ENCODE measurements around the gene B4GAT1.
"Not testable (repeated sequence)": the region's sequence is repeated elsewhere in the genome, so short reads cannot be mapped to it uniquely, and the experiment has no call there.

B4GAT1 gene

DNA sequence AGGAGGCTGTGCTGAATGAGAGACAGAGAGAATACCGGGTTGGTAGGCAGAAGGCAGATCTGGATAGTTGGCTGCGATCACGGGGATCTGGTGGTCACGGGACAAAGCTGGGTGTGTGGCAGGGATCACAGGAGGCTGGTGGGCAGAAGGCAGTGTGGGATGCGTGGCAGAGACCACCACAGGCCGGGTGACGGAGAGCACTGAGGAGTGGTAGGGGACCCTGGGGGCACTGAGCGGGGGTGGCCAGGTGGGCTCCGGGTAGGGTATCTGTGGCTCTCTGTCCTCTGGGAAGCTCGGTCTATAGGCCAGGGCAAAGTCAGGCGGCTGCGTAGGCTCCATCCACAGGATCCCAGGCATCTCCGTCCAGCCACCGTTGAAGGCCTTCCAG is 31.9 kb downstream of the B4GAT1 start:
- H3K4me3 ChIP-seq (ENCODE audit: low read depth in 1 of 5, low read length in 5 of 5): peak overlapping the region; percentile 61 to 81 (median 71)
- H3K27me3 ChIP-seq (ENCODE audit: control insufficient read depth in 5 of 5, insufficient read depth in 4 of 5, low read length in 5 of 5): no peaks in the 10 kb centered on the region
- peak overlapping the region; percentile 80 for H3K27ac ChIP-seq (ENCODE audit: low read depth, low read length)
- no peaks in the 10 kb centered on the region for H3K36me3 ChIP-seq (ENCODE audit: control insufficient read depth in 5 of 5, insufficient read depth in 5 of 5, low read length in 5 of 5)
- no peaks in the 10 kb centered on the region for H3K9me3 ChIP-seq (ENCODE audit: control insufficient read depth in 5 of 5, low read length in 5 of 5)
- H3K4me1 ChIP-seq (ENCODE audit: control insufficient read depth in 5 of 5, insufficient read depth in 5 of 5, low read length in 5 of 5): peaks cover 16 to 75% (median 70%) of the 10 kb centered on the region in 5 donors
- peak overlapping the region; percentile 4 to 81 (median 72) for H3K9ac ChIP-seq (ENCODE audit: low read length in 5 of 5)

GRCh38 chr11:66314561-66315497 is 32.6 kb downstream of the B4GAT1 start:
- Histone ChIP-seq H3K36me3 (ENCODE audit: control insufficient read depth in 5 of 5, insufficient read depth in 5 of 5, low read length in 5 of 5) (no peaks in the 10 kb centered on the region), H3K27ac (ENCODE audit: low read depth, low read length) (peak overlapping the region; percentile 80), H3K9ac (ENCODE audit: low read length in 5 of 5) (peak overlapping the region; percentile 56 to 81 (median 72)), H3K4me3 (ENCODE audit: low read depth in 1 of 5, low read length in 5 of 5) (peak overlapping the region; percentile 61 to 81 (median 71)), H3K4me1 (ENCODE audit: control insufficient read depth in 5 of 5, insufficient read depth in 5 of 5, low read length in 5 of 5) (peaks cover 16 to 75% (median 70%) of the 10 kb centered on the region in 5 donors), H3K9me3 (ENCODE audit: control insufficient read depth in 5 of 5, low read length in 5 of 5) (no peaks in the 10 kb centered on the region), H3K27me3 (ENCODE audit: control insufficient read depth in 5 of 5, insufficient read depth in 4 of 5, low read length in 5 of 5) (no peaks in the 10 kb centered on the region)

DNA sequence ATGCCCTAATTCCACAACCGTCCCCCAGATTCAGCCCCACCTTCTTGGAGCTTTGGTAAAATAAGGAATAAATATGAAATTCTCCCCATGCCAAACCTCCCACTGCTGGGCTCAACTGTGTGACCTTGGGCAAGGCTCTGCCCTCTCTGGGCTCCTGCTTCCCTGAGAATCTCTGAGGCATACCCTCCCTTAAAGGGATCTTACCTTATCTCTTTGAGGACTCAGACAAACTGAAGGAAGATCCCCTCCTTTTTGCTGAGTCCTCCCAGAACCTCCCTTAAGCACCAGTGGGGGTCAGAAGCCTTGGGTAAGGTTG is 33.3 kb downstream of the B4GAT1 start:
- Histone ChIP-seq H3K4me1 (ENCODE audit: control insufficient read depth in 5 of 5, insufficient read depth in 5 of 5, low read length in 5 of 5) (peaks cover 15 to 72% (median 68%) of the 10 kb centered on the region in 5 donors), H3K4me3 (ENCODE audit: low read depth in 1 of 5, low read length in 5 of 5) (peak overlapping the region; percentile 61 to 81 (median 70)), H3K9ac (ENCODE audit: low read length in 5 of 5) (peak overlapping the region; percentile 56 to 81 (median 72)), H3K27ac (ENCODE audit: low read depth, low read length) (peak overlapping the region; percentile 80), H3K27me3 (ENCODE audit: control insufficient read depth in 5 of 5, insufficient read depth in 4 of 5, low read length in 5 of 5) (no peaks in the 10 kb centered on the region), H3K9me3 (ENCODE audit: control insufficient read depth in 5 of 5, low read length in 5 of 5) (no peaks in the 10 kb centered on the region), H3K36me3 (ENCODE audit: control insufficient read depth in 5 of 5, insufficient read depth in 5 of 5, low read length in 5 of 5) (no peaks in the 10 kb centered on the region)

- Histone ChIP-seq H3K4me3 (ENCODE audit: low read depth in 1 of 5, low read length in 5 of 5) (peak overlapping the region; percentile 61 to 81 (median 70)), H3K27me3 (ENCODE audit: control insufficient read depth in 5 of 5, insufficient read depth in 4 of 5, low read length in 5 of 5) (no peaks in the 10 kb centered on the region), H3K9me3 (ENCODE audit: control insufficient read depth in 5 of 5, low read length in 5 of 5) (no peaks in the 10 kb centered on the region), H3K36me3 (ENCODE audit: control insufficient read depth in 5 of 5, insufficient read depth in 5 of 5, low read length in 5 of 5) (no peaks in the 10 kb centered on the region), H3K27ac (ENCODE audit: low read depth, low read length) (peak overlapping the region; percentile 80), H3K4me1 (ENCODE audit: control insufficient read depth in 5 of 5, insufficient read depth in 5 of 5, low read length in 5 of 5) (peaks cover 12 to 66% (median 62%) of the 10 kb centered on the region in 5 donors), H3K9ac (ENCODE audit: low read length in 5 of 5) (peak overlapping the region; percentile 35 to 81 (median 72))
These were observed 33.9 kb downstream of the B4GAT1 start for GRCh38 chr11:66313321-66314185.

GRCh38 chr11:66312549-66313320 is 34.7 kb downstream of the B4GAT1 start:
- Histone ChIP-seq H3K9me3 (ENCODE audit: control insufficient read depth in 5 of 5, low read length in 5 of 5) (no peaks in the 10 kb centered on the region), H3K4me1 (ENCODE audit: control insufficient read depth in 5 of 5, insufficient read depth in 5 of 5, low read length in 5 of 5) (peaks cover 5 to 58% (median 54%) of the 10 kb centered on the region in 5 donors), H3K9ac (ENCODE audit: low read length in 5 of 5) (peak overlapping the region in 4 of 5 donors; percentile 58 to 80 (median 69)), H3K36me3 (ENCODE audit: control insufficient read depth in 5 of 5, insufficient read depth in 5 of 5, low read length in 5 of 5) (no peaks in the 10 kb centered on the region), H3K27me3 (ENCODE audit: control insufficient read depth in 5 of 5, insufficient read depth in 4 of 5, low read length in 5 of 5) (no peaks in the 10 kb centered on the region), H3K4me3 (ENCODE audit: low read depth in 1 of 5, low read length in 5 of 5) (peak overlapping the region; percentile 72 to 86 (median 78)), H3K27ac (ENCODE audit: low read depth, low read length) (peak overlapping the region; percentile 80)

- Histone ChIP-seq H3K27ac (ENCODE audit: low read depth, low read length) (peak overlapping the region; percentile 72), H3K9me3 (ENCODE audit: control insufficient read depth in 5 of 5, low read length in 5 of 5) (no peaks in the 10 kb centered on the region), H3K27me3 (ENCODE audit: control insufficient read depth in 5 of 5, insufficient read depth in 4 of 5, low read length in 5 of 5) (no peaks in the 10 kb centered on the region), H3K4me3 (ENCODE audit: low read depth in 1 of 5, low read length in 5 of 5) (peak overlapping the region; percentile 72 to 86 (median 75)), H3K4me1 (ENCODE audit: control insufficient read depth in 5 of 5, insufficient read depth in 5 of 5, low read length in 5 of 5) (peaks cover 3 to 51% (median 47%) of the 10 kb centered on the region in 5 donors), H3K9ac (ENCODE audit: low read length in 5 of 5) (peak overlapping the region in 4 of 5 donors; percentile 58 to 79 (median 62)), H3K36me3 (ENCODE audit: control insufficient read depth in 5 of 5, insufficient read depth in 5 of 5, low read length in 5 of 5) (no peaks in the 10 kb centered on the region)
These were observed 35.4 kb downstream of the B4GAT1 start for GRCh38 chr11:66311965-66312548.

GRCh38 chr11:66311470-66311964 is 35.9 kb downstream of the B4GAT1 start:
- no peaks in the 10 kb centered on the region for H3K36me3 ChIP-seq (ENCODE audit: control insufficient read depth in 5 of 5, insufficient read depth in 5 of 5, low read length in 5 of 5)
- H3K27me3 ChIP-seq (ENCODE audit: control insufficient read depth in 5 of 5, insufficient read depth in 4 of 5, low read length in 5 of 5): no peaks in the 10 kb centered on the region
- H3K4me1 ChIP-seq (ENCODE audit: control insufficient read depth in 5 of 5, insufficient read depth in 5 of 5, low read length in 5 of 5): peaks cover 3 to 48% (median 43%) of the 10 kb centered on the region in 5 donors
- no peaks in the 10 kb centered on the region for H3K9me3 ChIP-seq (ENCODE audit: control insufficient read depth in 5 of 5, low read length in 5 of 5)
- peak overlapping the region in 3 of 5 donors; percentile 74 to 75 (median 75) for H3K4me3 ChIP-seq (ENCODE audit: low read depth in 1 of 5, low read length in 5 of 5)
- H3K27ac ChIP-seq (ENCODE audit: low read depth, low read length): peak overlapping the region; percentile 72
- H3K9ac ChIP-seq (ENCODE audit: low read length in 5 of 5): peak overlapping the region in 4 of 5 donors; percentile 57 to 64 (median 58)

- not testable (repeated sequence) for H3K4me3 ChIP-seq (ENCODE audit: low read depth in 1 of 5, low read length in 5 of 5); H3K36me3 ChIP-seq (ENCODE audit: control insufficient read depth in 5 of 5, insufficient read depth in 5 of 5, low read length in 5 of 5); H3K27ac ChIP-seq (ENCODE audit: low read depth, low read length); H3K27me3 ChIP-seq (ENCODE audit: control insufficient read depth in 5 of 5, insufficient read depth in 4 of 5, low read length in 5 of 5); H3K9me3 ChIP-seq (ENCODE audit: control insufficient read depth in 5 of 5, low read length in 5 of 5)
- peaks cover 3 to 42% (median 37%) of the 10 kb centered on the region in 5 donors for H3K4me1 ChIP-seq (ENCODE audit: control insufficient read depth in 5 of 5, insufficient read depth in 5 of 5, low read length in 5 of 5)
- H3K9ac ChIP-seq (ENCODE audit: low read length in 5 of 5): peak overlapping the region in 1 of 5 donors; percentile 14
These were observed 36.5 kb downstream of the B4GAT1 start for GRCh38 chr11:66310803-66311440.

DNA sequence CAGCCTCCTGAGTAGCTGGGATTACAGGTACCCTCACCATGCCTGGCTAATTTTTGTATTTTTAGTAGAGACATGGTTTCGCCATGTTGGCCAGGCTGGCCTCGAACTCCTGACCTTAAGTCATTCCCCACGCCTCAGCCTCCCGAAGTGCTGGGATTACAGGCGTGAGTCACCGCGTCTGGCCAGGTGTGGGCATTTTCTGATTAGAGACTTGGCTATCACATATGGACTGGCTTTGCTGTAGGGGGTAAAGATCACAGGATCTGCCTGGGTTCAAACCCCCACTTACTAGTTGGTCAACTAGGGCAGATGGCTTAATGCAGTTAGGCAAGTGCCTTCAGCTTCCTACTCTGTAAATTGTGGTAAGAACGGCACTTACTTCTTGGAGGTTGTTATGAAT is 37.1 kb downstream of the B4GAT1 start:
- Histone ChIP-seq H3K9ac (ENCODE audit: low read length in 5 of 5) (no peak overlapping the region), H3K4me1 (ENCODE audit: control insufficient read depth in 5 of 5, insufficient read depth in 5 of 5, low read length in 5 of 5) (peaks cover 3 to 36% (median 31%) of the 10 kb centered on the region in 5 donors), H3K9me3 (ENCODE audit: control insufficient read depth in 5 of 5, low read length in 5 of 5) (no peaks in the 10 kb centered on the region), H3K27me3 (ENCODE audit: control insufficient read depth in 5 of 5, insufficient read depth in 4 of 5, low read length in 5 of 5) (no peaks in the 10 kb centered on the region), H3K36me3 (ENCODE audit: control insufficient read depth in 5 of 5, insufficient read depth in 5 of 5, low read length in 5 of 5) (no peaks in the 10 kb centered on the region), H3K4me3 (ENCODE audit: low read depth in 1 of 5, low read length in 5 of 5) (no peak overlapping the region), H3K27ac (ENCODE audit: low read depth, low read length) (no peak overlapping the region)

All from subcutaneous abdominal adipose tissue (tissue), 5 donors.